HG02943 (cell line): ENCODE data around the gene SART3.
"Not testable (repeated sequence)": the region's sequence is repeated elsewhere in the genome, so short reads cannot be mapped to it uniquely, and the experiment has no call there.

Source experiments
- ATAC-seq: cut with Tn5 transposase; IDR thresholded peaks from one replicate; pipeline ENCODE4 v1.9.1; 2021; ENCODE audit warnings: mild to moderate bottlenecking, low read depth, moderate library complexity; ENCODE audit not compliant: unreplicated experiment

The SART3 gene

DNA sequence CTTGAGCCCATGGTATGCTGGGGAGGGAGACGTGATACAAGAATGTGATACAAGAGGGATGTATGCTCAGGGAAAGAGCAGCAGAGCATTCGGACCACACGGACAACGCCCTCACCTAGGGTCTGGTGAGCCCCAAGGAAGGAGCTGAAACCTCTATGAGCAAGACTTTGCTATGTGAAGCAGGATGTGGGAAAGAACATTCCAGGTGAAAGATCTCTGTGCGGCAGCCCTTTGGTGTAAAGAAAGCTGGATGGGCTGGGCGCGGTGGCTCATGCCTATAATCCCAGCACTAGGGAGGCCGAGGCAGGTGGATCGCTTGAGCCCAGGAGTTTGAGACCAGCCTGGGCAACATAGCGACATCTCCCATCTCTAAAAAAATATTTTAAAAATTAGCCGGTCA, 62.8 kb downstream of the SART3 start:
- no peak for ATAC-seq

- ATAC-seq: no peak
Measured at GRCh38 chr12:108495823-108496579, 65.0 kb downstream of the SART3 start.

DNA sequence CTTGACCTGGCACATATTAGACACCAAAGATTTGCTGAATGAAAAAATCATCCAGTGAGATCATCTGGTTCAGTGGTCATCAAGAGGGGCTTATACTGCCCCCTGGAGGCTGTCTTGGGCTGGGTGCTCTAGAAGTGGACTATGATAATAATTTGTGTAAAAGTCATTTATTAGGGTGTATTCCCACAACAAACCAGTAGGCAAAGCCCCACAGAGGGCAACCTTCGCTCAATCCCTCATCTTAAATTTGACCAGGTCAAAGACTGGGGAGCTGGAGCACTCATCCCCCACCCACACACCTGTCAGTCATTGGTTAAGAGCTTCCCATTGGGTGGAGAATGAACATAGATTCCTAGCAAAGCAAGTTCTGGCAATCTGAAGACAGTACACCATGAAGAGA, 65.9 kb downstream of the SART3 start:
- no peak for ATAC-seq

DNA sequence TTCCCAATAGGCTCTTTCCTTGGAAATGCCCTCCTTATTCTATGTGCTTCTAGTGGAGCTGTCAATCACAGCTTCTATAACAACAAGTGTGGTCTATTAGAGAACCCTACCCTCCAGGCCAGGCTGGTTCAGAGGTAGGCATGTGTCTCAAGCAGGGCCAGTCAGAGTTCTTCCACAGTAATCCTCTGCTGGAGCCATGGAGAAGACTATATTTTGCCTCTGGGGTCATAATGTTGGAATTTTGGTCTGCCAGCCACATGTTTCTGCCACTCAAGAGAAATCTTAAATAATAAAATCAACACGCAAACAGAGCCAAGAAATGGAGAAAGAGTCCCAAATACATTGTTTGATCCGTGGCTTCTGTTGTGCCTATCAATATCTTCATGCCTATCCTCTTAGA, 69.7 kb downstream of the SART3 start:
- no peak for ATAC-seq

- not testable (repeated sequence) for ATAC-seq
Measured at GRCh38 chr12:108487029-108487428, 73.9 kb downstream of the SART3 start.

DNA sequence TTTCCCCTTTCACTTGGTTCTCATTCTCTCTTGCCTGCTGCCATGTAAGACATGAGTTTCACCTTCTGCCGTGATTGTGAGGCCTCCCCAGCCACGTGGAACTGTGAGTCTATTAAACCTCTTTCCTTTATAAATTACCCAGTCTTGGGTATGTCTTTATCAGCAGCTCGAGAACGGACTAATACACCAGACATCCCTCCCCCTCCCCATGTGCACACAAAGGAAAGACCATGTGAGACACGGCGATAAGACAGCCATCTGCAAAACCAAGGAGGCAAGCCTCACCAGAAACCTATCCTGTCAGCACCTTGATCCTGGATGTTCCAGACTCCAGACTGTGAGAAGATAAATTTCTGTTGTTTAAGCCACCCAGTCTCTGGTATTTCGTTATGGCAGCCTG, 75.6 kb downstream of the SART3 start:
- ATAC-seq: not testable (repeated sequence)

DNA sequence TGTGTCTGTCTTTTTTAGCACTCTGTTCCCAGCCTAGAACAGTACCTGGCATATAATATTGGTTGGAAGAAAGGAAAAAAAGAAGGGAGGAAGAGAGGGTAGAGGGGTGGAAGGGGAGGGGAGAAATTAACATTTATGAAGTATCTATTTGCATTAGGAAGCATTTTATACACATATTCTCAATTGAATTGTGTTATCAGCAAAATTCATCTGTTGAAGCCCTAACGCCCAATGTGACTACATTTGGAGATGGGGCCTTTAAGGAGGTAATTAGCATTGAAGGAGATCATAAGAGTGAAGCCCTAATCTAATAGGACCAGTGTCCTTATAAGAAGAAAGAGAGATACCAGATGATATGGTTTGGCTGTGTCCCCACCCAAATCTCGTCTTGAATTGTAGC, 76.1 kb downstream of the SART3 start:
- ATAC-seq: no peak

GRCh38 chr12:108484431-108484830, 76.5 kb downstream of the SART3 start:
- no peak for ATAC-seq

- no peak for ATAC-seq
Measured at GRCh38 chr12:108483213-108484059, 77.5 kb downstream of the SART3 start.

GRCh38 chr12:108482717-108483212, 78.2 kb downstream of the SART3 start:
- no peak for ATAC-seq

DNA sequence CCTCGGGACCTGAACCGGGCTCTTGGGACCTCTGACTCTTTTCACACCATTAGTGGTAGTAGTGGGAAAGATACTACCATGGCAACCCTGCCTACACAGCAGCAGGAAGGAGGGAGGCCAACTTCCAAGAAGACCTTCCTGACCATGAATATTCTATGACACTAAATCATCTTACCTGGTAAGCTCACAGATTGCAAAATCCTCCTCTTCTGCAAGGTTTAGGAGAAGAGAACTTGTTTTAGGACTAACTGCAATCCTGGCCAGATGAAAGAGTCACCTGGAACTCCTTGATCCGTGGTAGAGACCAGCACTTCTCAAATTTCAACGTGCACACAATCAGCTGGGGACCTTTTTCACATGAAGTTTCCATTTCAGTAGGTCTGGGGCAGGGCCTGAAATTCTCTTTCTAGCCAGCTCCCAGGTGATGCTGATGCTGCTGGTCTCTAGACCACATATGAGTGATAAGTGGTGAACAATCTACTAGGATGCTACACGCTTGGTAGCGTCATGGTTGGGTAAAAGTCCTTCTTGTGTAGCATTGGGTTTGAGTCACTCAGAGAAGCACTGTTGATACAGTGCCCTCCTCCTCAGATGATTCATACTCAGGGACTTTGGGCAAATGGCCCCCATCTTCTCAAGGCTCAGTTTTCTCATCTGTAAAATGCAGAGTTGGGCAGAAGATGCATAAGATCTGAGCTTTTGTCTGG, 81.5 kb downstream of the SART3 start:
- ATAC-seq: no peak

GRCh38 chr12:108478611-108479206, 82.3 kb downstream of the SART3 start:
- no peak for ATAC-seq

- ATAC-seq: no peak
Measured at GRCh38 chr12:108477881-108478259, 83.1 kb downstream of the SART3 start.

DNA sequence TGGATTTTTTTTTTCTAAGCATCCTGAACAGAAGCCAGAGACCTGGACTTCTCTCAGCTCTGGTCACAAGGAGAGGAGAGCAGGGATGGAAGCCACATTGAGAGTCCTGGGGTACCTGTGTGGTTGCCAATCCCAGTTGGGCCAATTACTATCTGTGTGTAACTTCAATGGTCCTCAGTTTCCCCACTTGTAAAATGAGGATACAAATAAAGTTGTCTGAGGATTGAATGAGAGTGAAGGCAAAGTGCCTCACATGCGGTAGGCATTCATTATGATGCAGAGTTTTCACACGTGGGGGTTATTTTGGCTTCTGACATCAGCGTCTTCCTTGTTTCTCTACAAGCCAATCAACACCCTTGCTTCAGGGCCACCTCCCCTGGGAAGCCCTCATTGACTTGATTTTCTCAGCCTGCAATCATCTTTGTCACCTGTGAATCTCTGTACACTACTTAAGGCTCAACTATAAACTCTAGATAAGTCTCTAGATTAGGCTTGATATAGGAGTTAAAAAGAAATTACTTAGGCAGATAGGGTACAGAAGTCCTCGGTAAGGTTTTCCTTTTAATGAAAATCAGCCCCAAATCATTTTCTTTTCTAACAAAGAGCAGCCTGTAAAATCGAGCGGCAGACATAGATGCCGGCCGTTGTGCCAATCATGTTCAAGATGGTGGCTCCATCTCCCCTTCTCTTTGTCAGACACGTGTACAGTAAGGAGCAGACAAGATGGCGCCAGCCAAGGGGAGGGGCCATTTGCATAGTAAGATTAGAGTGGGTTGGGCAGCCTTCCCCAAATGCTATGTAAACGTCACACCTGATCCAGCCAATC, 83.7 kb downstream of the SART3 start:
- ATAC-seq: no peak

DNA sequence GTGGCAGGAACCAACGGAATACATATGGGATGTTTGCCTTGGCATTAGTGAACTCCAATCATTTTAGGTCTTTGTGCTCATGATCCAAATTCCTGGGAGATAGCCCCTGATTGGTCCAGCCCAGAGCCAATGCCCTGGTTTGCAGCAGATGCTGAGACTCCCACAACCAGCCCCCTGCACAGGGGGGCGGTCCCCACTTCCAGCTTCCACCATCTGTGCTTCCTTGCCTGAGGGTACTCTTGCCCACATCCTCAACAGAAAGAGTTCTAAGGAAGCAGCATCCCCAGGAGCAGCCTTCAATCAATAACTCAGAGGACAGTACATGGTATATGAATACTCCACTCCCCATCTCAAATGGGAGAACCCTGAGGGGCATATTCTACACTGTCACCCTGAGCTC, 85.6 kb downstream of the SART3 start:
- ATAC-seq: no peak

DNA sequence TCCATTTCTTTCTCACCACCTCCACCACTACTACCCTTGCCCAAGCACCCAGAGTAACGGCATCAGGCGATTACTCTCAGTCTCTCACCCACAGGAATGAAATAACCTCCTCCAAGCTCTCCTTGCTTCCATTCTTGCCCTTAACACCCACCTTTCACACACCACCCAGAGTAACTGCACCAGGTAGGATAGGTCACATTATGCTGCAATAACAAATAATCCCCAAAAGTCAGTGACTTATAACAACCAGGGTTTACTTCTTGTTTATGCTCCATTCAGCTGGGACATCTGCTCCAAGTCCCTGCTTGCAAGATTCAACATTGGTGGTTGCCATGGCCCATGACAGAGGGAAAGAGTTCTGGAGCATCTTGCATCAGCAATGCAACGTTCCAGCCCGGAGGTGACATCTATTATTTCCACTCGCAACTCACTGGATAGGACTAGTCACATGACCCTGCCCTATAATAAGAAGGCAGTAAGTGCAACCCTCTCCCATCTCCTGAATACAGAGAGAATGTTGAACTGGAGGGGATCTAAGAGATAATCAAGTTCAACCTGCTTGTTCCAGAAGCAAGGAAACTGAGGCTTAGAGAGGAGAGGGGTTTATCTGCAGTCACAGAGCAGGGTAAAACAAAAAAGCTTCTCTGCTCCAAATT, 87.4 kb downstream of the SART3 start:
- ATAC-seq: no peak
